Activated CD4-positive, alpha-beta memory T cell treated with anti-CD3 and anti-CD28 coated beads for 36 hours (primary cell): Measurements from ENCODE around the gene IRS4. TPM values are rescaled to one million over a fixed set of nuclear protein-coding genes. Genes with fewer than 3 reads are reported as not detected.

Source experiments
- CTCF ChIA-PET: fragments of 350-600 bp; sonication (Branson Sonifier 250); formaldehyde crosslinking; loops from one replicate; lab custom pipeline; 2021; ENCODE audit warnings: antibody characterized with exemption, inconsistent platforms; lab: Charles Lee
- POLR2A ChIA-PET: fragments of 350-600 bp; sonication (Branson Sonifier 250); formaldehyde crosslinking; loops from one replicate; lab custom pipeline; 2021; ENCODE audit warnings: antibody characterized with exemption; lab: Charles Lee
- DNase-seq: peaks from one replicate; pipeline ENCODE4 v3.0.0-alpha.2; 2020
- H3K27ac Mint-ChIP-seq: one replicate; pipeline ENCODE4 v1.8.0; 2021; ENCODE audit warnings: mixed read lengths
- H3K27me3 Mint-ChIP-seq: one replicate; pipeline ENCODE4 v1.8.0; 2021; ENCODE audit warnings: mixed read lengths
- H3K36me3 Mint-ChIP-seq: one replicate; pipeline ENCODE4 v1.8.0; 2021; ENCODE audit warnings: mixed read lengths
- H3K4me1 Mint-ChIP-seq: one replicate; pipeline ENCODE4 v1.8.0; 2021; ENCODE audit warnings: low read depth, mixed read lengths
- H3K4me3 Mint-ChIP-seq: one replicate; pipeline ENCODE4 v1.8.0; 2021; ENCODE audit warnings: mild to moderate bottlenecking, mixed read lengths
- H3K9me3 Mint-ChIP-seq: one replicate; pipeline ENCODE4 v1.8.0; 2021; ENCODE audit warnings: mixed read lengths
- intact Hi-C: fragments of 100-400 bp; cut with micrococcal nuclease; formaldehyde crosslinking; loops from one replicate; pipeline ENCODE4 v1.15.1; 2023
- total RNA-seq, 2 experiments: library from RNA; stranded (reverse); gene quantifications; one replicate each; pipeline ENCODE4 v1.2.3, GENCODE V29; 2021

Gene IRS4
- total RNA-seq: not detected

- no peak within 1 kb of the TSS for H3K4me3 Mint-ChIP-seq
- peaks cover 21% of the 10 kb centered on the region for H3K27me3 Mint-ChIP-seq
- no peak within 1 kb of the TSS for H3K27ac Mint-ChIP-seq
- DNase-seq: no peak
- ChIA-PET POLR2A (no interaction called here), CTCF (no interaction called here)
- H3K36me3 Mint-ChIP-seq: no peaks in the 10 kb centered on the region
- H3K9me3 Mint-ChIP-seq: no peaks in the 10 kb centered on the region
- H3K4me1 Mint-ChIP-seq: no peaks in the 10 kb centered on the region
- intact Hi-C loops: no loop called here
Measured at GRCh38 chrX:108736509-108737479, at the start of gene IRS4. Gene IRS4, minus strand, starts transcription at chrX:108736563.

GRCh38 chrX:108772549-108772948 is 36.2 kb upstream of the IRS4 start:
- Mint-ChIP-seq H3K9me3 (no peaks in the 10 kb centered on the region), H3K27me3 (no peaks in the 10 kb centered on the region), H3K36me3 (no peaks in the 10 kb centered on the region), H3K4me1 (no peaks in the 10 kb centered on the region), H3K4me3 (no peak overlapping the region), H3K27ac (no peak overlapping the region)
- ChIA-PET POLR2A (no interaction called here), CTCF (no interaction called here)
- intact Hi-C loops: no loop called here
- no peak for DNase-seq

- ChIA-PET CTCF (no interaction called here), POLR2A (no interaction called here)
- H3K27me3 Mint-ChIP-seq: no peaks in the 10 kb centered on the region
- no peak overlapping the region for H3K27ac Mint-ChIP-seq
- intact Hi-C loops: no loop called here
- no peak overlapping the region for H3K4me3 Mint-ChIP-seq
- no peaks in the 10 kb centered on the region for H3K4me1 Mint-ChIP-seq
- no peak for DNase-seq
- peaks cover 3% of the 10 kb centered on the region for H3K9me3 Mint-ChIP-seq
- no peaks in the 10 kb centered on the region for H3K36me3 Mint-ChIP-seq
Measured at GRCh38 chrX:108763559-108763958, 27.2 kb upstream of the IRS4 start.

GRCh38 chrX:108740299-108740774 is 4.0 kb upstream of the IRS4 start:
- ChIA-PET POLR2A (no interaction called here), CTCF (no interaction called here)
- no peak overlapping the region for H3K4me3 Mint-ChIP-seq
- no peak for DNase-seq
- no peaks in the 10 kb centered on the region for H3K36me3 Mint-ChIP-seq
- H3K4me1 Mint-ChIP-seq: no peaks in the 10 kb centered on the region
- no peak overlapping the region for H3K27ac Mint-ChIP-seq
- H3K9me3 Mint-ChIP-seq: no peaks in the 10 kb centered on the region
- intact Hi-C loops: no loop called here
- peaks cover 5% of the 10 kb centered on the region for H3K27me3 Mint-ChIP-seq

GRCh38 chrX:108737754-108738153 is 1.4 kb upstream of the IRS4 start:
- H3K9me3 Mint-ChIP-seq: no peaks in the 10 kb centered on the region
- CTCF ChIA-PET: no interaction called here
- POLR2A ChIA-PET: no interaction called here
- DNase-seq: no peak
- H3K27ac Mint-ChIP-seq: no peak overlapping the region
- H3K36me3 Mint-ChIP-seq: no peaks in the 10 kb centered on the region
- peaks cover 16% of the 10 kb centered on the region for H3K27me3 Mint-ChIP-seq
- intact Hi-C loops: no loop called here
- no peaks in the 10 kb centered on the region for H3K4me1 Mint-ChIP-seq
- H3K4me3 Mint-ChIP-seq: no peak overlapping the region

- no peaks in the 10 kb centered on the region for H3K36me3 Mint-ChIP-seq
- no peak overlapping the region for H3K27ac Mint-ChIP-seq
- POLR2A ChIA-PET: no interaction called here
- peaks cover 21% of the 10 kb centered on the region for H3K27me3 Mint-ChIP-seq
- no peaks in the 10 kb centered on the region for H3K4me1 Mint-ChIP-seq
- no peaks in the 10 kb centered on the region for H3K9me3 Mint-ChIP-seq
- intact Hi-C loops: no loop called here
- H3K4me3 Mint-ChIP-seq: no peak overlapping the region
- CTCF ChIA-PET: no interaction called here
- DNase-seq: no peak
Measured at GRCh38 chrX:108735679-108736508, 469 bp downstream of the IRS4 start.

- ChIA-PET POLR2A (no interaction called here), CTCF (no interaction called here)
- H3K27me3 Mint-ChIP-seq: peaks cover 23% of the 10 kb centered on the region
- intact Hi-C loops: no loop called here
- H3K4me3 Mint-ChIP-seq: no peak overlapping the region
- H3K27ac Mint-ChIP-seq: no peak overlapping the region
- DNase-seq: no peak
- no peaks in the 10 kb centered on the region for H3K4me1 Mint-ChIP-seq
- no peaks in the 10 kb centered on the region for H3K9me3 Mint-ChIP-seq
- no peaks in the 10 kb centered on the region for H3K36me3 Mint-ChIP-seq
Measured at GRCh38 chrX:108735091-108735678, 1.2 kb downstream of the IRS4 start.

- ChIA-PET CTCF (no interaction called here), POLR2A (no interaction called here)
- Mint-ChIP-seq H3K9me3 (no peaks in the 10 kb centered on the region), H3K36me3 (no peaks in the 10 kb centered on the region), H3K27me3 (peaks cover 23% of the 10 kb centered on the region), H3K27ac (no peak overlapping the region), H3K4me3 (no peak overlapping the region), H3K4me1 (no peaks in the 10 kb centered on the region)
- DNase-seq: no peak
- intact Hi-C loops: no loop called here
Measured at GRCh38 chrX:108734426-108734825, 1.9 kb downstream of the IRS4 start.

- ChIA-PET POLR2A (no interaction called here), CTCF (no interaction called here)
- intact Hi-C loops: no loop called here
- Mint-ChIP-seq H3K36me3 (no peaks in the 10 kb centered on the region), H3K27ac (no peak overlapping the region), H3K9me3 (no peaks in the 10 kb centered on the region), H3K27me3 (peaks cover 21% of the 10 kb centered on the region), H3K4me3 (no peak overlapping the region), H3K4me1 (no peaks in the 10 kb centered on the region)
- no peak for DNase-seq
Measured at GRCh38 chrX:108732630-108733321, 3.6 kb downstream of the IRS4 start.

- Mint-ChIP-seq H3K27ac (no peak overlapping the region), H3K4me1 (no peaks in the 10 kb centered on the region), H3K36me3 (no peaks in the 10 kb centered on the region), H3K9me3 (no peaks in the 10 kb centered on the region), H3K27me3 (peaks cover 17% of the 10 kb centered on the region), H3K4me3 (no peak overlapping the region)
- no peak for DNase-seq
- intact Hi-C loops: no loop called here
- ChIA-PET POLR2A (no interaction called here), CTCF (no interaction called here)
Measured at GRCh38 chrX:108731153-108731552, 5.2 kb downstream of the IRS4 start.

GRCh38 chrX:108726748-108727147 is 9.6 kb downstream of the IRS4 start:
- H3K9me3 Mint-ChIP-seq: no peaks in the 10 kb centered on the region
- H3K36me3 Mint-ChIP-seq: no peaks in the 10 kb centered on the region
- H3K27me3 Mint-ChIP-seq: peaks cover 1% of the 10 kb centered on the region
- no peak overlapping the region for H3K27ac Mint-ChIP-seq
- no peak for DNase-seq
- intact Hi-C loops: no loop called here
- no peaks in the 10 kb centered on the region for H3K4me1 Mint-ChIP-seq
- CTCF ChIA-PET: no interaction called here
- no peak overlapping the region for H3K4me3 Mint-ChIP-seq
- POLR2A ChIA-PET: no interaction called here

- no peak for DNase-seq
- Mint-ChIP-seq H3K27me3 (no peaks in the 10 kb centered on the region), H3K9me3 (no peaks in the 10 kb centered on the region), H3K4me3 (no peak overlapping the region), H3K4me1 (no peaks in the 10 kb centered on the region), H3K27ac (no peak overlapping the region), H3K36me3 (no peaks in the 10 kb centered on the region)
- intact Hi-C loops: no loop called here
- POLR2A ChIA-PET: no interaction called here
- CTCF ChIA-PET: no interaction called here
Measured at GRCh38 chrX:108722561-108722960, 13.8 kb downstream of the IRS4 start.
